Activated CD4-positive, alpha-beta T cell treated with anti-CD3 and anti-CD28 coated beads for 1 hour (primary cell): ENCODE results near the gene ZBTB43.

Experiments used
- DNase-seq: peaks from one replicate; pipeline ENCODE4 v3.0.0-alpha.2; 2020

Gene ZBTB43

GRCh38 chr9:126860077-126860756, 55.4 kb downstream of the ZBTB43 start, which contains the start of gene ZBTB34:
Gene ZBTB34 (plus strand): TSS chr9:126860639. CDS start chr9:126879400, 18,761 bp downstream.
- peak; percentile 70 for DNase-seq

DNA sequence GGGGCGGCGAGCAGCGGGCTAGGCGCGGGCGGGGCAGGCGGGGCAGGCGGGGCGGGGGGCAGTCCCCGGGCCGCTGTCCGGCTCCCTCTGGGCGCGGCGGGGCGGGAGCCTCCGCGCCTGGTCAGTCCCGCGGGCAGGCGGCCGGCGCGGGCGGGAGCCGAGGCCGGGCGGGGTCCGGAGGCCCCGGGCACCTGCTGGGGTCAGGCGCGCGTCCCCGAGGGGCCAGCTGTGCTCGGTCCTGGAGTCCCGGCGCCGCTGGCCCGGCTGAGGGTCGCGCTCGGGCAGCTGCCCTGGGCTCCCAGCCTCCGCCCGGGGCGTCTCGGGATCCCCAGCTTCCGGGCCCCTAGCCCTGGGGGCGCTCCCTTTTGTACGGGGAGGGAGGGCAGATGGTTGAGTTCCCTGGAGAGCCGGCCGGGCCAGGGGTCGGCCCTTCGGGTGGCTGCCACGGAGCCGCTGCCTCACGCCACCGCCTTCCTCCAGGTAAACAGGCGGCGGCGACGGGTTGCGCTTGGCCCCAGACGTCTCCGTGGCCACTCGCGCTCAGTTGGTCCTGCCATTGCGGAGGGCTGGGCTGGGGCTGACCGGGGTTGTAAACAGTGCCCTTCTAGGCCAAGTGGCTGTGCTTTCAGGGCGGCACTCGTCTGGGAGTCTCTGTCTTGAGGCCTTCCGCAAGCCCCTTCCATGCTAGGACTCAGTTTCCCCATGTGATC, 56.1 kb downstream of the ZBTB43 start:
- no peak for DNase-seq

DNA sequence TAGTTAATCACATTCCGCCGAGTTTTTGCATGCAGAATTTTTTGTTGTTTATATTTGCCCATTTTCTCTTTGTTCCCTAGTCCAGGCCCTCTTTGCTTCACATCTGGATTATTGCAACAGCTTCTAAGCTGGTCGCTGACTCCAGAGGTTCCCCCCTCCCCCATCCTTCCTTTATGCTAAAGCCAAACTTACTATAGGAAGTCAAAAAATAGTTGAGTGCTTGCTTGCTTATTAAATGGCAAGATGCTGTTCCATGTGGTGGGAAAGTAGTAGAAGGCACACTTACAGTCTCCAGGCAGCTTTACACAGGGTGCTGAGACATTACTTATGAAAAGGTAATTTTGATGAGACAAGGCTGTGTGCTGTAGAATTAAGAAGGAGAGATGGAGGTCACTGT, 56.9 kb downstream of the ZBTB43 start:
- no peak for DNase-seq

DNA sequence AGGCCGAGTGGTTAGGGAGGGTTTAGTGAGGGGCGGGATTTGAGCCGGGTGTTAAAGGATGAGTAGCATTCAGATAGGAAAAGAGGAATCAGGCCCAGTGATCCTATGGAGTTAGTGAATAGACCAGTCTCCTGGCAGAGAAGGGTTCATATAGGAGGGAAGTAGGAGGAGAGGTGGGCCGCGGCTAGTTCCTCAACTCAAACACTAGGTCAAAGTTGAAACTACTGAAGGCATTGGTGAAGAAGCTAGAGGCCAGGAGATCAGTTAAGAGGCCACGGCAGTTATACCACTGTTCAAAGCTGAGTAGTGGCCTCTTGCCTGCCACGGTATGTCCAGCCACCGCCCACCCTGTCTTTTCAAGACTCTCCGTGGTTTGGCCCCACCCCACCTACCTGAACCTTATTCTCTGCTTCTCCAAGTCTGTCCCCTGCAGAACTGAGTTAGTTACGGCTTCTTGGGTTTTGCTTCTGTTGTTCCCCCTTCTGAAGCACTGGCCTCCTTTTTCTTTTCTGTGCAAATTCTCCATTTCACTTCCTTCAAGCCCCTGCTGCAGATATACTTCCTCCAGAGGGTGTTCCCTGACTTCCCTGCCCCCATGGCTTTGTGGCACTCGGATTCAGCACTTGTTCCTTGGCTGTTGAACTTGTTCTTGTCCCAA, 57.4 kb downstream of the ZBTB43 start:
- no peak for DNase-seq

GRCh38 chr9:126864771-126865170, 59.9 kb downstream of the ZBTB43 start:
- no peak for DNase-seq

- DNase-seq, result no peak
These were observed 64.5 kb downstream of the ZBTB43 start for GRCh38 chr9:126869368-126869767.

- DNase-seq, result no peak
These were observed 67.7 kb downstream of the ZBTB43 start for GRCh38 chr9:126872516-126872915.

GRCh38 chr9:126874546-126875314, 69.9 kb downstream of the ZBTB43 start:
- no peak for DNase-seq

GRCh38 chr9:126875756-126876510, 71.1 kb downstream of the ZBTB43 start:
- no peak for DNase-seq

DNA sequence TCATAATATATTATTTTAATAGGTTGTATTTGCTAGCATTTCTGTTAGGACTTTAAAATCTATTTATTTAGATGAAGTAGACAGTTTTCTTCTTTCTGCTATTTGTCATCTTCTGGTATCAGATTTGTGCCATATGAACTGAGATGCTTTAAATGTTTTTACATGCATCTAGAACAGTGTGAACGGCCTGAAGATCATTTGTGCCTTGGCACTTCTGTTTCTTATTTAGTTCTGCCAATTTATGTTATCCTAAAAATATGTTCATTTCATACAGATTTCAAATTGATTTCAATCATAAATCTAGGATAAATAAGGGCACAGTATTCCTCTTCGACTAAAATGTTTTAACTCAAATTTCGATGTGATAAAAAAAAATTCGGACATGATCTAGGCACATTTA, 71.7 kb downstream of the ZBTB43 start:
- DNase-seq, result no peak

DNA sequence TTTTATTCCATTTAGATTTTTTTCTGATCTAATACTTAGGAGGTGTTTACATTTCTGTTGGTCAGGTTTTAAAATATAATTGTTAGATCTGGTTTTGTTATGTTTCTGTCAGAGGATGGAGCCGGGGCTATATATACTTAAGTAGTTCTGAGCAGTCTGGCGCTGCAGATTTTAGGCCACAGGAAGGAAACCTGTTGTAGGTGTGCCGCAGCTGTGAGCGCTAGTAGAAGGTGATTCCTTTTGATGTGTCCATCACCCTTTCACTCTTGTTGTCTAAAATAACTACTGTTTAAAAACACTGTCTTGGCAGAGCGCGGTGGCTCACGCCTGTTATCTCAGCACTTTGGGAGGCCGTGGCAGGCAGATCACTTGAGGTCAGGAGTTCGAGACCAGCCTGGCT, 72.6 kb downstream of the ZBTB43 start:
- DNase-seq, result no peak

GRCh38 chr9:126879288-126879687, 74.4 kb downstream of the ZBTB43 start:
- DNase-seq, result no peak

- DNase-seq, result no peak
These were observed 75.5 kb downstream of the ZBTB43 start for GRCh38 chr9:126880226-126880946.

DNA sequence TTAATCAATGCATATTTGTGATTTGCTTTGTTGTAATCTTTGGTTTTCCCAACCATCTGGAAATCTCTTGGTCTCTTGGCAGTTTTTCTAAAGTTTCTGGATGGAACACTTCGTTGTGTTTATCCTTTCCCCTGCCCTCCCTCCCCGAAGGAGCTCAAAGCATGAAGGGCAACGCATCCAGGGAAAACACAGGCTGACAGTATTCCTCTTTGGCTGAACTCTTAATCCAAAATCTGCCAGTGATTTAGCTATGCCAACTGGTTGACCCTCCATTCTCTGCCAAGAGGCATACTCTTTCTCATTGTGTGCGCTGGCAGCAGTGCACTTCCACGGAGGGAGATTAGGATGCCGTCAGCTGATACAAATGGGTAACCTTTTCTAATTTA, 76.1 kb downstream of the ZBTB43 start:
- DNase-seq, result no peak

GRCh38 chr9:126882746-126883145, 77.9 kb downstream of the ZBTB43 start:
- DNase-seq, result no peak

- no peak for DNase-seq
These were observed 78.8 kb downstream of the ZBTB43 start for GRCh38 chr9:126883636-126884035.

DNA sequence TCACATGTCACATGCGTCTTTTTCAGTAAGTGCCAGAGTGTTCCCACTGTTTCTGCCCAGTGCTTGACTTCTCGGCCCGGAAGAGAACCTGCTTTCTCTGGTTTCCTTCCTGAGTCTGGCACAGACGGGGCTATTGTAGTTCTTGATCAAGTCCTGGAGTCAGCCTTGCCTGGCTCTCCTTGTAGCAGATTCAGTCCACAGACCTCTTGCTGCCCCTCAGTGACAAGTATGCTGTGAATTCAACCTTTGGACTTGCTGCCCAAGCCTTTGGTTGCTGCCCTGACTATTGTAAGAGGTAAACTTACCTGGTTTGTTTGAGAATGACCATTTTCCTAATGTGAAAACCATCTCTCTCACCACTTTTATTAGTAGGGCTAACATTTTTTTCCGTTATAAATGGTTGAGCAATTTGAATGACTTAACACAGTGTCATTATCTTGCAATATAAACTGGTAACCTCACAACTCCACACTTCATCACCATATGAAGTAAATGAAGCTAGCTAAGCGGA, 80.3 kb downstream of the ZBTB43 start:
- DNase-seq, result no peak

DNA sequence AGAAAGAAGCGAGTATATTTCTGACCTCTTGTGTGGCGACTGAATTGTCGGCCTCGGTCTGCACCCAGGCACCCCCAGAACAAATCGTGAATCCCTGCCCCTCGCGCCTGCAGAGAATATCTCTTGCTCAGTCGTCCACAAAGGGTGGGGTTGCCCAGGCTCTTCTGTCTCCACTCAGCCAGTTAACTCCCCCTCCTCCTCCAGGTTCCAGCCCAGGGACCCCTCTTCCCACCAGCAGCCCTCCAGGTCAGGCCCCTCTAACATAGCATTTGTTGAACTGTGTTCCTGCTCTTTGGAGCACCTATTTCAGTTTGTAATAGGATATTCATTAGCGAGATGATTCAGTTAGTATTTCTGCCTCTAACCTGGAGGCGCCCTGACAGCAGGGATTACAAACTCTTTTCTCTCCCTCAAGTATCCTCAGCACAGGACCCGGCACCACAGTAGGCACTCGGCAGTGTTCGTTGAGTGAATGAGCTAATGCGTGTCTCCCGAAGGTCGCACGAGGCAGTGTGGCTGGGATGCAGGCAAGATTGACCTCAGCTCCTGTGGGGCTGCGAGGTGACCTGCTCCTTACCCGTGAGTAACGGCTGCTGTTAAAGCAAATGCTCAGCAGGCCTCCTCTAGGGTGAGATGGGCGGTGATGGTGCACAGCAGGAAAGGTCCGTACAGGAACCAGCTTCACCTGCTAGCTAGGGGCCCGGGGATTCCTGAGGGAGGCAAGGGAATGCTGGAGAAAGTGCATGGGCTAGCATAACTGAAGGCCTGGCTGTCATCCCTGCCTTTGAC, 81.4 kb downstream of the ZBTB43 start:
- no peak for DNase-seq

- no peak for DNase-seq
These were observed 82.1 kb downstream of the ZBTB43 start for GRCh38 chr9:126886897-126887296.
